ENCODE results near the gene TXNRD2.

TXNRD2 gene

GRCh38 chr22:19848298-19849224, 93.1 kb downstream of the TXNRD2 start:
- TF ChIP-seq Cebpa-rat (IDR thresholded peaks at IDR 0.05), result no peak
- peak overlapping the region; percentile 15; the same call in 1 of the 2 replicates for H3K4me2 ChIP-seq
- no peak overlapping the region for H3K4me3 ChIP-seq
- no peak overlapping the region for H3K9ac ChIP-seq
- H3K4me1 ChIP-seq, result peaks cover 63% of the 10 kb centered on the region
- no peaks in the 10 kb centered on the region for H3K9me3 ChIP-seq
- peaks cover 100% of the 10 kb centered on the region for H4K20me1 ChIP-seq
- no peaks in the 10 kb centered on the region for H3K27me3 ChIP-seq
- peaks cover 59% of the 10 kb centered on the region for H3K36me3 ChIP-seq
- H3K27ac ChIP-seq, result 0 out of 2 replicates have a peak overlapping the region, but pooled peaks have one; percentile 12

DNA sequence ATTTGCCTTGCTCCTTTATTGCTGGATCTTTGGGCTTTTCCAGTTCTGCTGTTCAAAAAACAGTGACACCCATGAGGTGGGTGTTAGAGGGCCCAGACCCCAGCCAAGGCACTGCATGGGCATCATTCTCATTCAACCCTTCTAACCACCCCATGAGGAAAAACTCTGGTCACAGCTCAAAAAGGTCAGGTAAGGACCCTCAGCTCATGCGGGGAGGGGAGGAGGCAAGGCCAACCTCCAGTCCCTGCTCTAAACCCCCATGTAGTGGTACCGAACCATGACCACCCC, 94.3 kb downstream of the TXNRD2 start:
- no peaks in the 10 kb centered on the region for H3K27me3 ChIP-seq
- TF ChIP-seq Cebpa-rat (IDR thresholded peaks at IDR 0.05), result no peak
- 0 out of 2 replicates have a peak overlapping the region, but pooled peaks have one; percentile 2 for H3K27ac ChIP-seq
- H4K20me1 ChIP-seq, result peaks cover 100% of the 10 kb centered on the region
- H3K9me3 ChIP-seq, result no peaks in the 10 kb centered on the region
- no peak overlapping the region for H3K4me2 ChIP-seq
- H3K4me3 ChIP-seq, result no peak overlapping the region
- peaks cover 63% of the 10 kb centered on the region for H3K4me1 ChIP-seq
- H3K9ac ChIP-seq, result no peak overlapping the region
- H3K36me3 ChIP-seq, result peaks cover 54% of the 10 kb centered on the region

GRCh38 chr22:19846620-19847344, 94.8 kb downstream of the TXNRD2 start:
- Histone ChIP-seq H3K9ac (no peak overlapping the region), H3K27me3 (no peaks in the 10 kb centered on the region), H3K4me3 (no peak overlapping the region), H3K27ac (peak overlapping the region; percentile 18; the same call in 1 of the 2 replicates), H3K4me2 (peak overlapping the region; percentile 81; the same call in 1 of the 2 replicates), H3K4me1 (peaks cover 66% of the 10 kb centered on the region), H3K36me3 (peaks cover 49% of the 10 kb centered on the region), H4K20me1 (peaks cover 100% of the 10 kb centered on the region), H3K9me3 (no peaks in the 10 kb centered on the region)
- TF ChIP-seq Cebpa-rat (IDR thresholded peaks at IDR 0.05), result no peak

GRCh38 chr22:19845054-19845722, 96.4 kb downstream of the TXNRD2 start:
- Histone ChIP-seq H3K27me3 (no peaks in the 10 kb centered on the region), H4K20me1 (peaks cover 99% of the 10 kb centered on the region), H3K4me2 (peak overlapping the region; percentile 81), H3K36me3 (peaks cover 33% of the 10 kb centered on the region), H3K4me1 (peaks cover 71% of the 10 kb centered on the region), H3K9ac (peak overlapping the region; percentile 56), H3K27ac (peak overlapping the region; percentile 74), H3K9me3 (no peaks in the 10 kb centered on the region), H3K4me3 (peak overlapping the region; percentile 42)
- TF ChIP-seq Cebpa-rat (IDR thresholded peaks at IDR 0.05), result no peak

DNA sequence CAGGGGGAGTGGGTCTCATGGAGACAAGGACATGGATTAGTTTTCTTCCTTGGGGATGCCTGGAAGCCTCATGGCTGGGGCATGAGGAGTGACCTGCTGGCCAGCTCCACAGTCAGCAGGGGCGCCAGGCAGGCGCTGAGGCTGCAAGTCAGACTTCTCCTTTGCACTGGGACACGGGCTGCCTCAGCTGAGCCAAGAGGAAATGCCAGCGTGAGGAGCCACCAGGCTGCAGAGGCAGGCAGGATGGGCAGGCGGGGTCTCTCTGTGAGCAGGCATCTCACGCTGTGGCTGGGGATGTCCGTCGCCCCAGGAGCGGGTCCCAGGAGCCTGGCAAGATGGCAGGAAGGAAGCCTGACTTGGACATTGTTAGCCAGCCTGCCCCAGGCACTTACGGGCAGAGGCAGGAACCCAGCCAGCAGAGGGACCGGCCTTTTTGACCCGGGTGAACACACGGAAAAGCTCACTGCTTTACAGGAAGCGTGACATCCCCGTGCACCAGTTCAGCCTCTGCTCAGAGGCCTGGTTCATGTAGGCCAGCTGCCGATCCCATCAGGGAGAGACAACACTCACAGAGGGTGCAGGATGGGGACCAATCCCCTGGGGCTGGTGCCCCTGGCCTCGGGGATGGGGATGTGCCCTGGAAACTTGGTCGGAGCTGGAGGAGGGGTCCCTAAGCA, 97.1 kb downstream of the TXNRD2 start:
- no peak for TF ChIP-seq Cebpa-rat (IDR thresholded peaks at IDR 0.05)
- Histone ChIP-seq H3K4me3 (peak overlapping the region; percentile 42), H3K4me2 (peak overlapping the region; percentile 81), H3K27ac (peak overlapping the region; percentile 74), H3K27me3 (no peaks in the 10 kb centered on the region), H4K20me1 (peaks cover 94% of the 10 kb centered on the region), H3K9me3 (no peaks in the 10 kb centered on the region), H3K36me3 (peaks cover 26% of the 10 kb centered on the region), H3K9ac (peak overlapping the region; percentile 56), H3K4me1 (peaks cover 71% of the 10 kb centered on the region)

DNA sequence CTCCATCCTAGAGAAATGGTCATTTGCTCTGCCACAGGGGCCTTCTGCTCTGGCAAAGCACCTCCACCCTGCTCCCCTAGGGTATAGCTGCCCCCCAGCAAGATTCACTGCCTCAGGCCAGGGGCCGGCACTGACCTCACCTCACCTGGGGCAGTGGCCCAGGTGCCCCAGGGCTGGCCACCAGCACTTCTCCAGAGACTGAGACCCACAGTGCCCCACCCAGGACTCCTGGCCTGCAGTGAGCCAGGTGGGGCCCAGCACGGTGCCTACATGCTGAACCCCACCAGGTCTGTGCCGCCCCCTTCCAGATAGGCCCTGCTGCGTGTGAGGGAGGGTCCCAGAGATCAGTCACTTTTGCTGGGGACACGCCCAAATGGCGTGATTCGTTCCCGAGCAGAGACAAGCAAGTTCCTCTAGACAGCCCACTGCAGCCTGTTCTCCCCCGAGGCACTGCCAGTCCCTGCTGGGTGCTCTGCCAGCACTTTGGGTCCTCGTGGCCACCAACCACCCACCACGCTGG, 97.7 kb downstream of the TXNRD2 start:
- Histone ChIP-seq H3K27me3 (no peaks in the 10 kb centered on the region), H3K4me2 (peak overlapping the region; percentile 81), H3K4me1 (peaks cover 71% of the 10 kb centered on the region), H3K27ac (peak overlapping the region; percentile 74), H3K9ac (peak overlapping the region; percentile 56), H4K20me1 (peaks cover 88% of the 10 kb centered on the region), H3K4me3 (peak overlapping the region; percentile 42; the same call in 1 of the 2 replicates), H3K9me3 (no peaks in the 10 kb centered on the region), H3K36me3 (peaks cover 23% of the 10 kb centered on the region)
- no peak for TF ChIP-seq Cebpa-rat (IDR thresholded peaks at IDR 0.05)

GRCh38 chr22:19843107-19843856, 98.3 kb downstream of the TXNRD2 start:
- no peak overlapping the region for H3K9ac ChIP-seq
- H3K4me2 ChIP-seq, result peak overlapping the region; percentile 81

DNA sequence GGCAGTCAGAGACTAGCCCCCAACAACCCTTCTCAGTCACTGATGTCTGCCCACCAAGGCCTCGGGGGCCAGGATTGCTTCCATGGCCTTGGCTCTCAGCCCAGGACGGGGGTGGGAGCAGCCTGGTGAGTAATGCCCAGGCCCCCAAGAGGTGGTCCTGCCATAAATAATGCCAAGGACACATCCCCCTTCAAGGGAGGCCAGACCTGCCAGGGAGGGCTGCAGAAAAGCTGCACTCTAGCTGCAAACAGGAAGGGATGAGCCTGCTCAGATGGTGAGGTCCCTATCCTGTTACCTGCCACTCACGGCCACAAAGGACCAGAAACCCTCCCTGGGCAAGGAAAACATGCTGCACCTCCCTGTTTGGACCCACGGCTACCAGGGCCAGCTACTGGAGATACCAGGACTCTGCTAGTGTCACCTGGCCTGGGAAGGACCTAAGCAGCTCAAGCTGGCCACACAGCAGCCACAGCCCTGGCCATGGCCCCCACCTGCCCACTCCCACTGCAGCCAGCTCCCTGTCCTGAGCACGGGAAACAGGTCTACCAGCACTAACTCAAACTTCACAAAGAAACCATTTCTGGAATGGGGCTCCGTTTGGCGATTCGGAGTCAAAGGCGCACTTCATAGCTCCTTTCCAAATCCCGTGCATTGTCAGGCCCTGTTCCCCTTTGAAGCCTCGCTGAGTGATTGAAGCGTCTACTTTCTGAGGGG, 99.1 kb downstream of the TXNRD2 start:
- peaks cover 61% of the 10 kb centered on the region for H3K4me1 ChIP-seq
- H3K27me3 ChIP-seq, result no peaks in the 10 kb centered on the region
- peaks cover 79% of the 10 kb centered on the region for H4K20me1 ChIP-seq
- H3K36me3 ChIP-seq, result peaks cover 14% of the 10 kb centered on the region
- H3K4me3 ChIP-seq, result no peak overlapping the region
- TF ChIP-seq Cebpa-rat (IDR thresholded peaks at IDR 0.05), result no peak
- H3K9me3 ChIP-seq, result no peaks in the 10 kb centered on the region
- peak overlapping the region; percentile 33; the same call in 1 of the 2 replicates for H3K27ac ChIP-seq
- H3K9ac ChIP-seq, result no peak overlapping the region
- H3K4me2 ChIP-seq, result peak overlapping the region; percentile 58

More at GRCh38 chr22:19843107-19843856, 98.3 kb downstream of the TXNRD2 start:
- peaks cover 82% of the 10 kb centered on the region for H4K20me1 ChIP-seq
- TF ChIP-seq Cebpa-rat (IDR thresholded peaks at IDR 0.05), result no peak
- no peaks in the 10 kb centered on the region for H3K27me3 ChIP-seq
- no peak overlapping the region for H3K4me3 ChIP-seq
- H3K27ac ChIP-seq, result peak overlapping the region; percentile 74
- peaks cover 16% of the 10 kb centered on the region for H3K36me3 ChIP-seq
- H3K4me1 ChIP-seq, result peaks cover 64% of the 10 kb centered on the region
- H3K9me3 ChIP-seq, result no peaks in the 10 kb centered on the region
